HG03139 (cell line): ENCODE results near the gene PMEL.
"Not testable (repeated sequence)": the region's sequence is repeated elsewhere in the genome, so short reads cannot be mapped to it uniquely, and the experiment has no call there.

Experiments
- ATAC-seq: cut with Tn5 transposase; IDR thresholded peaks from one replicate; pipeline ENCODE4 v1.9.1; 2021; ENCODE audit not compliant: unreplicated experiment

Gene PMEL

GRCh38 chr12:55925870-55926737, 39.7 kb downstream of the PMEL start:
- ATAC-seq: no peak

GRCh38 chr12:55925371-55925770, 40.5 kb downstream of the PMEL start:
- ATAC-seq: no peak

GRCh38 chr12:55923648-55924047, 42.2 kb downstream of the PMEL start:
- not testable (repeated sequence) for ATAC-seq

GRCh38 chr12:55922126-55922525, 43.7 kb downstream of the PMEL start:
- no peak for ATAC-seq

- ATAC-seq: not testable (repeated sequence)
Measured at GRCh38 chr12:55919032-55919431, 46.8 kb downstream of the PMEL start.

- ATAC-seq: no peak
Measured at GRCh38 chr12:55915482-55915859, 50.4 kb downstream of the PMEL start.

GRCh38 chr12:55912908-55913307, 52.9 kb downstream of the PMEL start:
- ATAC-seq: no peak

GRCh38 chr12:55909513-55909884, 56.3 kb downstream of the PMEL start:
- no peak for ATAC-seq

GRCh38 chr12:55908726-55909512, 56.9 kb downstream of the PMEL start:
- no peak for ATAC-seq

GRCh38 chr12:55906056-55906455, 59.8 kb downstream of the PMEL start:
- no peak for ATAC-seq
